ENCODE results near the gene DPYSL4. TPM values are rescaled to one million over a fixed set of nuclear protein-coding genes. Genes with fewer than 3 reads are reported as not detected.

Gene DPYSL4
- total RNA-seq, 6 experiments from 2014 or later: 0.24 to 0.31 (median 0.25) TPM; not detected in 3

GRCh38 chr10:132164761-132165278, 21.9 kb upstream of the DPYSL4 start:
- no peak overlapping the region for H3K4me3 ChIP-seq
- no peaks in the 10 kb centered on the region for H3K36me3 ChIP-seq
- no peak for TF ChIP-seq POLR2A (IDR thresholded peaks at IDR 0.05)
- intact Hi-C loops (cut with DNase I): no loop called here
- DNase-seq: peak in 1 of 3 donors; percentile 48
- H3K9me3 ChIP-seq: no peaks in the 10 kb centered on the region
- H3K4me1 ChIP-seq: no peaks in the 10 kb centered on the region
- no peak overlapping the region for H3K27ac ChIP-seq
- WGBS (ENCODE audit: insufficient coverage, low coverage, low lambda C conversion rate, missing lambda C conversion rate): 25% methylated on average over 4 of the region's 20 CpGs
- peak; percentile 26 to 62 (median 36) for ATAC-seq
- H3K27me3 ChIP-seq: no peaks in the 10 kb centered on the region

GRCh38 chr10:132165416-132165980, 21.2 kb upstream of the DPYSL4 start:
- DNase-seq (no peak), ATAC-seq (no peak)
- Histone ChIP-seq H3K9me3 (no peaks in the 10 kb centered on the region), H3K27ac (no peak overlapping the region), H3K4me3 (no peak overlapping the region), H3K36me3 (no peaks in the 10 kb centered on the region), H3K4me1 (no peaks in the 10 kb centered on the region), H3K27me3 (no peaks in the 10 kb centered on the region)
- 80% methylated on average over 2 of the region's 21 CpGs for WGBS (ENCODE audit: insufficient coverage, low coverage, low lambda C conversion rate, missing lambda C conversion rate)
- intact Hi-C loops (cut with DNase I): no loop called here
- TF ChIP-seq POLR2A (IDR thresholded peaks at IDR 0.05): no peak

GRCh38 chr10:132166216-132166950, 20.4 kb upstream of the DPYSL4 start:
- Histone ChIP-seq H3K9me3 (no peaks in the 10 kb centered on the region), H3K27ac (no peak overlapping the region), H3K27me3 (no peaks in the 10 kb centered on the region), H3K36me3 (no peaks in the 10 kb centered on the region), H3K4me3 (no peak overlapping the region), H3K4me1 (no peaks in the 10 kb centered on the region)
- no peak for ATAC-seq
- intact Hi-C loops (cut with DNase I): no loop called here
- no peak for DNase-seq
- WGBS (ENCODE audit: insufficient coverage, low coverage, low lambda C conversion rate, missing lambda C conversion rate): 71% methylated on average over 6 of the region's 23 CpGs
- TF ChIP-seq CTCF (IDR thresholded peaks at IDR 0.05): no peak

GRCh38 chr10:132167041-132167674, 19.6 kb upstream of the DPYSL4 start:
- TF ChIP-seq CTCF (IDR thresholded peaks at IDR 0.05) (no peak), POLR2A (IDR thresholded peaks at IDR 0.05) (no peak)
- ATAC-seq: no peak
- intact Hi-C loops (cut with DNase I): no loop called here
- H3K27me3 ChIP-seq: no peaks in the 10 kb centered on the region
- H3K9me3 ChIP-seq: no peaks in the 10 kb centered on the region
- H3K4me1 ChIP-seq: no peaks in the 10 kb centered on the region
- no peaks in the 10 kb centered on the region for H3K36me3 ChIP-seq
- DNase-seq: no peak
- H3K27ac ChIP-seq: no peak overlapping the region
- 70% methylated on average over 10 of the region's 22 CpGs for WGBS (ENCODE audit: insufficient coverage, low coverage, low lambda C conversion rate, missing lambda C conversion rate)
- H3K4me3 ChIP-seq: no peak overlapping the region

- intact Hi-C loops (cut with DNase I): no loop called here
- ATAC-seq: no peak
- Histone ChIP-seq H3K27ac (no peak overlapping the region), H3K9me3 (no peaks in the 10 kb centered on the region), H3K4me1 (no peaks in the 10 kb centered on the region), H3K36me3 (no peaks in the 10 kb centered on the region), H3K27me3 (no peaks in the 10 kb centered on the region), H3K4me3 (no peak overlapping the region)
- TF ChIP-seq CTCF (IDR thresholded peaks at IDR 0.05) (no peak), POLR2A (IDR thresholded peaks at IDR 0.05) (no peak)
- peak in 1 of 3 donors; percentile 49 for DNase-seq
- WGBS (ENCODE audit: insufficient coverage, low coverage, low lambda C conversion rate, missing lambda C conversion rate): 73% methylated on average over 3 of the region's 17 CpGs
Observed at GRCh38 chr10:132167976-132168375, 18.8 kb upstream of the DPYSL4 start.

All from right lobe of liver (tissue), 6 donors.